ENCODE measurements around the gene NAA10.
A peak's percentile ranks its signal among the peaks of the same experiment; 100 is the strongest.

NAA10 gene

DNA sequence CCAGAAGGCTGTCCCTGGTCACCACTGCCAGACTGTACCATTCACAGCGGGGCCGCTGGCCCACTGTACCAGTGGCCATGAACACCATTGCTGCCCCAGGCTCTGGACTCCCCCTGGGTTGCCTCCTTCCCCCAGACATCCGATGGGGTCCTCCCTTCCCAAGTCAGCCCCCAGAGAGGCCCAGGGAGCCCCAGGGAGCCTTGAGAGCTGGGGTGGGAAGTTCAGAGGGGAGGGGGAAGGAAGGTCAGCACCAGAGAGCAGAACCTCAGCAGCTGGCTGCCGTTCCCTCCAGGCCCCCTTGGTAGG is 8.3 kb downstream of the NAA10 start:
- TF ChIP-seq, protein P1, sequence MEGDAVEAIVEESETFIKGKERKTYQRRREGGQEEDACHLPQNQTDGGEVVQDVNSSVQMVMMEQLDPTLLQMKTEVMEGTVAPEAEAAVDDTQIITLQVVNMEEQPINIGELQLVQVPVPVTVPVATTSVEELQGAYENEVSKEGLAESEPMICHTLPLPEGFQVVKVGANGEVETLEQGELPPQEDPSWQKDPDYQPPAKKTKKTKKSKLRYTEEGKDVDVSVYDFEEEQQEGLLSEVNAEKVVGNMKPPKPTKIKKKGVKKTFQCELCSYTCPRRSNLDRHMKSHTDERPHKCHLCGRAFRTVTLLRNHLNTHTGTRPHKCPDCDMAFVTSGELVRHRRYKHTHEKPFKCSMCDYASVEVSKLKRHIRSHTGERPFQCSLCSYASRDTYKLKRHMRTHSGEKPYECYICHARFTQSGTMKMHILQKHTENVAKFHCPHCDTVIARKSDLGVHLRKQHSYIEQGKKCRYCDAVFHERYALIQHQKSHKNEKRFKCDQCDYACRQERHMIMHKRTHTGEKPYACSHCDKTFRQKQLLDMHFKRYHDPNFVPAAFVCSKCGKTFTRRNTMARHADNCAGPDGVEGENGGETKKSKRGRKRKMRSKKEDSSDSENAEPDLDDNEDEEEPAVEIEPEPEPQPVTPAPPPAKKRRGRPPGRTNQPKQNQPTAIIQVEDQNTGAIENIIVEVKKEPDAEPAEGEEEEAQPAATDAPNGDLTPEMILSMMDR (conservative IDR thresholded peaks at IDR 0.05), result no peak
- no peak for TF ChIP-seq ZFX (IDR thresholded peaks at IDR 0.05)
- peak overlapping the region; percentile 92 for H3K27ac ChIP-seq

DNA sequence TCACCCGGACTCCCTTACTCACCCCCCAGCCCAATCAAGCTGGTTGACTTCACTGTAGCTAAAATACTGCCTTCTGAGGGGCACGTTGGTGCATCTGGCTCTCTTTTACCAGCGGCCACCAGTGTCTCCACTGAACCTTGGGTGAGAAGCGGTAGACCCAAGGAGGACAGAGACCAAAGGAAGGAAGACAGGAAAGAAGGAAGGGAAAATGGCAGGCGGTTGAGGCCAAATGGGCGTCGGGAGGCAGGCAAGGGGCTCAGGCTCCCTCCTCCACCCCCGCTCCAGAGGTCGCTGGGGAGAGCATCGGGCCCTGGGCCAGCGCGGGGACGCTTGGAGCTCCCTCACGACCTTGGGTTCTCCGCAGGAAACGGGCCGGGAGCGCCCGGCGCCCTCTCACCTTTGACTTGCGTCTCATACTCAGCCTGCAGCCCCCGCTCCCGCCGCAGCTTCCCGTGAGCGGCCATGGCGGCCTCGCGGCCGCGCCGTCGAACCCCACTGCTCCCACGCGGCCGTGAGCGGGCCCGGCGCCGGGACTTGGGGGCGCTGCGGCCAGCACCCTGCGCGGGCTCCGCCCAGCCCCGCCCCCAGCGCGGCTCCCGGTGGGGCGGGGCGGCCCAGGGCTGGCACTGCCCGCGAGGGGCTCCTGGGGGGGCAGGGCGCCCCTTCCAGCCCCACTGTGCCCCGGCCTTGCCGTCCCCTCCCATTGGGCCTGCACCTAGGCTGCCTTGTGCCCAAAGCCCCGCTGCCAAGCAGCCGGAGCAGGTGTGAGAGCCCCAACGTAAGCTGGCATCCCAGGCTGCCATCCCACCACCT is 8.9 kb downstream of the NAA10 start, which contains the start of gene ARHGAP4:
ARHGAP4 (minus strand) TSS at position 526 of the 813 bp plus-strand sequence; CDS start at position 464, 62 bp downstream.
- TF ChIP-seq, protein P1 (conservative IDR thresholded peaks at IDR 0.05), result no peak
- TF ChIP-seq ZFX (IDR thresholded peaks at IDR 0.05), result no peak
- peak within 1 kb of the TSS; percentile 92 for H3K27ac ChIP-seq

DNA sequence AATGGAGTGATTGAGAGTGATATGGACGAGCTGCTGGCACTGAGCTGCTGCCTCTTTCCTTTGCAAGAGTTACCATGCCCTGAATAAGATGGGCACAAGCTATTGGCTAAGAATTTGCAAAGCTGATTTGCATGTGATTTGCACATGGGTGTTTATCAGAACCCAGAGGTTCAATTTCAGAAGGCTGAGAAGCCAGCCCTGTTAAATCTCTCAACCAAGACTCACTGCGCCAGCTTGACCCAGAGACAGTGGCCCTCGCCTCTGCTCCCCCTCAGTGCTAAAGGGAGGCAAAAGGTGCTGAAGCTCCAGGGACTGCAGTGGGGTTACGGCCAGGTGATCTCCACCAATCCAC is 9.5 kb downstream of the NAA10 start:
- H3K27ac ChIP-seq, result no peak overlapping the region
- no peak for TF ChIP-seq ZFX (IDR thresholded peaks at IDR 0.05)
- TF ChIP-seq, protein P1 (conservative IDR thresholded peaks at IDR 0.05), result no peak

DNA sequence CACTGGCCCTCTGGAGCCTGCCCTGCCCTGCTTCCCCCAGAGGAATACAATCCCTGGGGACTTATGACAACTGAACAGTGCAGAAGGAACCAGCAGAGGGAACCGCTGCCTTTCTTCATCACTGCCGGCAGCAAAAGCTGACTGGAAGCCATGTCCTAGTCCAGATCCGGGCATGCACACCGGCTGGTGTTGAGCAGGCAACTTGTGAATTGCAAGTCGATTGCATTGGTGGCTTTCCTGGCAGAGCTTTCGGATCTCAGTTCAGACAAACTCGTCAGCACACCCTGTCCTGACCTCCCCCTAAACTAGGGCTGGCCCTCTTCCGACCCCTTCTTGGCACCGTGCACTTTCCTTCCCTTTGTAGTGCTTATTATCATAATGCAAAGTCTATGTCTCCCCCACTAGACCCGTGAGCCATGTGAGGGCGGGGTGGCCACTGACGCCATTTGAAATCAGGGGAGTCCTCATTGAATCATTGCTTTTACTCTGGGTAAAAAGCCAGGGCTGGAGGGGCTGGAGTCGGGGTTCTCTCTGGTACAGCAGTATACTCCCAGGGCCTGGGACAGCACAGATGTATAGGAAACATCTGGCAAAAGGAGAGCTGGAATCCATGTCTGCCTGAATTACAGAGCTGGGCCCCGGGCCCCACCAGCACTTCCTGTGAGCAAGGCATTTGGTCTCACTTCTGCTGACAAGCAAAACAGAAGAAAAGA is 10.5 kb downstream of the NAA10 start:
- H3K27ac ChIP-seq, result no peak overlapping the region
- TF ChIP-seq ZFX (IDR thresholded peaks at IDR 0.05), result no peak
- TF ChIP-seq, protein P1 (conservative IDR thresholded peaks at IDR 0.05), result peak; percentile 5

DNA sequence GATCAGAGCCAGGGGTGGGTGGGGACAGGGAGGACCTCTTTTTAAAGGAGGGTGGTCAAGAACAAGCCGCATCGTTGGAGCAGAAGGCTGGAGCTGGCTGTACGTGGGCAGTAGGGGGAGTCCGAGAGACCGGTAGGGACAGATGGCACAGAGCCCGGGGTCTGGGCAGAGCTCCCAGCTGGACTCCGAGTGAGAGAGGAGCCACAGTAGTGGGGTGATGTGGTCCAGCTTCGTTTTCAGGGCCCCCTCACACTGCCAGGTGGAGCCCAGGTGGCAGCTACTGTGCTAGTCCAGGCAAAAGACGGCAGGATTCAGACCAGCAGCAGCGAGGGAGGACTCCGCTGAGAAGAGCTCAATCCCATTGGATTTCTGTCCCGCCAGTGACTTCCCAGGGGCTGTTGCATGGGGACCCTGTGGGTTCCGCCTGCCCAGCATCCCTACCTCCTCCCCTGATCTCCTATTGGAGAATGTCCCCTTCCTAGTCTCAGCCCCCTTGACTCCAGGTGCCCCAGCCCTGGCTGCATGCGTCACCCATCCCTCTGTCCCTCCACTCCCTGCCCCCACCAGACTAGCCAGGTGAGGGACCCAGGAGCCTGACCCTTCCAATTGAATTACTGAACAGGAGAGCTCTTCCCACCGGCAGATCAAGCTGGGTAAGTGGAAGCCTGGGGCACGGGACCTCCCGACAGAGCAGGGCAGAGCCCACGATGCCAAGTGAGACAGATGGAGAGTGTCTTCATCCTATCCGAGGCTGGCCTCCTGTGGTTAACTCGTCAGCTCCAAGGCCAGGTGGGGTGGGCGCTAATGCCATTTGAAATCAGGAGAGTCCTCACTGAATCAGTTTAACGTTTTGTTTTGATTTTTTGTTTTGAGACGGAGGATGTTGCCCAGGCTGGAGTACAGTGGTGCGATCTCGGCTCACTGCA is 11.6 kb downstream of the NAA10 start:
- TF ChIP-seq, protein P1 (conservative IDR thresholded peaks at IDR 0.05), result peak; percentile 71
- no peak for TF ChIP-seq ZFX (IDR thresholded peaks at IDR 0.05)
- no peak overlapping the region for H3K27ac ChIP-seq

DNA sequence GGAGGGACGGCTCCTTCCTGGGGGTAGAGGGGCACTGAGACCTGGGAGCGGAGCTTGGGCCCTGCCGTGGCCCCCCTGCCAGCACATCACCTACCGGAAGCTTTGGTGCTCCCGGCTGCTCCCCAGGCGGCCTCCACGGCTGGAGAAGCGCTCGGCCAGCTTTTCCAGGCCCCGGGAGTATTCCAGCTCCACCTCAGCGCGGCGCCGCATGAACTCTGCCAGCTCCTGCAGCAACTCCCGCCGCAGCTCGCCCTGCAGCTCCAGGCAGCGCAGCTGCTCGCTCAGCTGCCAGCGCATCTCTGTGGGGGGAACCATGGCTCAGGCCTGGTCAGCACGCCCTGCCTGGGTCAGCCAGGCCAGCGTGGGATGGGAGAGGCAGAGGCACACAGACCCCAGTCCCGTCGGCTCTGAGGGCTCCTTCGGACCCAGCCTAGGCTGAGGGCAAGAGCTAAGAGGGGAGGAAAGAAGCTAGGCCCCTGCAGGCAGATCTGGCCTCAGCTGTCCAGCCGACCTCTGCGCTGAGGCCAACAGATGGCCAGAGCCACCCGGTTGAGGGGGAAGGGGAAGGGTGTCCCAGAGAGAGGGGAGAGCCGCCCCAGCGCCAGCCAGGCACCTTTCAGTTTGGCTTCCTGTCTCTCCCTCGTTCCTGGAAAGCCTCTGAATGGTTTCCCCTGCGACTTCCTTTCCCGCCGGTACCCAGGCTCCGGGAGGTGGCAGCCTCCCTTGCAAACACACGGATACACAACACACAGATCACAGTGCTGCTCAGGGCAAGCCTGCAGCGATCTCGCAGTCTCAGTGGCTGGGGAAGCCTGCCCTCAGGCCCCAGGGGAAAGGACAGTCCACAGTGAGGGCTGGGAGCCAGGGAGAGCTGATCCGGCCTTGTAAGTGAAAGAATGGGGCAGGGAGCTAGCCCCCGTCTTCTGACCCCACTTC is 13.1 kb downstream of the NAA10 start:
- TF ChIP-seq ZFX (IDR thresholded peaks at IDR 0.05), result no peak
- TF ChIP-seq, protein P1 (conservative IDR thresholded peaks at IDR 0.05), result no peak
- no peak overlapping the region for H3K27ac ChIP-seq

Measured in C4-2B (cell line).